AG04449 (cell line): ENCODE measurements around the gene VWA5B1.

ENCODE experiments used
- CTCF ChIA-PET: fragments of 350-600 bp; formaldehyde crosslinking; extraction: SDS; loops from one replicate; lab custom pipeline; 2021; ENCODE audit warnings: antibody characterized with exemption; lab: Yijun Ruan, JAX
- POLR2A ChIA-PET: fragments of 400-600, 350-600 bp; formaldehyde crosslinking; extraction: SDS; loops from one replicate; lab custom pipeline; 2020; ENCODE audit warnings: antibody characterized with exemption, inconsistent platforms; lab: Yijun Ruan, JAX
- DNase-seq: peaks from one replicate; pipeline ENCODE4 v3.0.0-alpha.2; 2010; ENCODE audit warnings: low read depth, low spot score
- H3K4me3 ChIP-seq: 2 replicates; pipeline ENCODE4 v1.5.1; 2011; ENCODE audit warnings: low read depth, mild to moderate bottlenecking, control low read depth, low read length
- TF ChIP-seq, protein P1 (sequence below): IDR thresholded peaks from one replicate; pipeline ENCODE4 v1.5.1; 2011; ENCODE audit warnings: mild to moderate bottlenecking, moderate library complexity, low read length, control low read depth, inconsistent platforms; ENCODE audit not compliant: insufficient read depth; ENCODE audit errors: missing control alignments

The VWA5B1 gene

DNA sequence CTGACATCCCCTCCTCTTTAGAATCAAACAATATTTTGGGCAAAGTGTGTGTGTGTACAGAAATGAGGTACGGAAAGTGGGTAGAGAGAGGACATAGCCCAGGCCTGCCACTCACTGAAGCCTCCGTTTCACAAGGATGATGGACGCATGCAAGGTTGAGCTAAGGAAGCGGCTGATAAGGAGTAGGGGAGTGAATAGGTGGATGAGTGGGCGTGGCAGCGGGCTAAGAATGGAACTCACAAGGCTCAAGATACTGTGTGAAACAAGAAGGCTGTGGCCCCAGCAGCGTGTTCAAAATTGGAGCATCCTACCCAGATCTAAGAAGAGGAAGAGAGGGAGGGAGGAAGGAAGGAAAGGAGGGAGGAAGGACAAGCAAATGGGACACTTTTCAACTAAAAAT, 37.5 kb downstream of the VWA5B1 start:
- ChIA-PET POLR2A (no interaction called here), CTCF (no interaction called here)
- no peak overlapping the region for H3K4me3 ChIP-seq
- TF ChIP-seq, protein P1, sequence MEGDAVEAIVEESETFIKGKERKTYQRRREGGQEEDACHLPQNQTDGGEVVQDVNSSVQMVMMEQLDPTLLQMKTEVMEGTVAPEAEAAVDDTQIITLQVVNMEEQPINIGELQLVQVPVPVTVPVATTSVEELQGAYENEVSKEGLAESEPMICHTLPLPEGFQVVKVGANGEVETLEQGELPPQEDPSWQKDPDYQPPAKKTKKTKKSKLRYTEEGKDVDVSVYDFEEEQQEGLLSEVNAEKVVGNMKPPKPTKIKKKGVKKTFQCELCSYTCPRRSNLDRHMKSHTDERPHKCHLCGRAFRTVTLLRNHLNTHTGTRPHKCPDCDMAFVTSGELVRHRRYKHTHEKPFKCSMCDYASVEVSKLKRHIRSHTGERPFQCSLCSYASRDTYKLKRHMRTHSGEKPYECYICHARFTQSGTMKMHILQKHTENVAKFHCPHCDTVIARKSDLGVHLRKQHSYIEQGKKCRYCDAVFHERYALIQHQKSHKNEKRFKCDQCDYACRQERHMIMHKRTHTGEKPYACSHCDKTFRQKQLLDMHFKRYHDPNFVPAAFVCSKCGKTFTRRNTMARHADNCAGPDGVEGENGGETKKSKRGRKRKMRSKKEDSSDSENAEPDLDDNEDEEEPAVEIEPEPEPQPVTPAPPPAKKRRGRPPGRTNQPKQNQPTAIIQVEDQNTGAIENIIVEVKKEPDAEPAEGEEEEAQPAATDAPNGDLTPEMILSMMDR: no peak
- DNase-seq: no peak

DNA sequence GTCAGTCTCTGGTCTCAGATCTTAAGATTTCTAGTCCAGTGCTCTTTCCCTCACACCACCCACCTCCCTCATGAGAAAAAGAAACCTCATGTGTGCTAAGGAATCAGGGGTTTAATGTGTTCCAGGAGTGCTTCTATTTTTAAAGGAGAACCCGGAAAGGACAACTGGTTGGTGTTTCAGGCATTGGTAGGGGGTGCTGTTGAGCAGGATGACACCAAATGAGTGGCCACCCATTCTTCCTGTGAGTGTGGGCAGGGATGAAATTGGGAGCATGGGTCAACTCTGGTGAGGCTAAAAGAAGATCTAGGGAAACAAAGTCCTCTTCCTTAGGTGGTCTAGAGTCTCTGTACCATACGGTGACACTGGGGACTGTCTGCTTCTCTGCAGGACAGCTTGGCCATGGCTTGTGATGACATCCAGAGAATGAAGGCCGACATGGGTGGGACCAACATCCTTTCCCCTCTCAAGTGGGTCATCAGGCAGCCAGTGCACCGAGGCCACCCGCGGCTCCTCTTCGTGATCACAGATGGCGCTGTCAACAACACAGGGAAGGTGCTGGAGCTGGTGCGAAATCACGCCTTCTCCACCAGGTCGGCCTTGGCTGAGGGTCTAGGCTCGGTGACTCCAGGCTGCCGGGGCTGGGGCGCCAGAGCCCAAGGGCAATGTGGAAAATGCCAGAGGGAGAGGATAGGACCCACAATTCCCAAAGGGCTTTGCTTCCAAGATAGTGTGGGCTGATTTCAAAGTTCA, 39.3 kb downstream of the VWA5B1 start:
- TF ChIP-seq, protein P1: no peak
- CTCF ChIA-PET: interaction anchor here (1.1 kb wide), 1 partner anchor 117 kb away, joined by 4 read pairs; no protein-coding TSS in a partner anchor
- POLR2A ChIA-PET: interaction anchor here (0.5 kb wide), 1 partner anchor 231 kb away, joined by 3 read pairs; no protein-coding TSS in a partner anchor
- no peak for DNase-seq
- no peak overlapping the region for H3K4me3 ChIP-seq

DNA sequence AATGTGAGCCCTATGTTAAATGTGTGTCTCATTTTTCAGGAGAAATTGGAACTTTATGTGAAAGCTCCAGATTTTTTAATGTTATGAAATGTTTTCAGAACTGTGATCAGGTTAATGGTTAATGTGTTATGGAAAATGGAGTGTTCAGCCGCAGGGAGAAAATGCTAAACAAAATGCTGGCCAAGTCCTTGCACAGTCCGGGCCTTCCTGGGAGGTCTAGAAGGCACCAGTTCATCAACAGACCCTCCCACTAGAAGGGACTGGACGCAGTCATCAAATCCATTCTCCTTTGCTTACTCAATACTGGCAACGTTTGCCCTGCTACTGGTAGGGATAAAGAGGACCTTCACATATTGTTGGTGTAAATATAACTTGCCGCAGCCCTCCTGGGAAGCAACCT, 43.4 kb downstream of the VWA5B1 start:
- TF ChIP-seq, protein P1: no peak
- ChIA-PET CTCF (no interaction called here), POLR2A (no interaction called here)

DNA sequence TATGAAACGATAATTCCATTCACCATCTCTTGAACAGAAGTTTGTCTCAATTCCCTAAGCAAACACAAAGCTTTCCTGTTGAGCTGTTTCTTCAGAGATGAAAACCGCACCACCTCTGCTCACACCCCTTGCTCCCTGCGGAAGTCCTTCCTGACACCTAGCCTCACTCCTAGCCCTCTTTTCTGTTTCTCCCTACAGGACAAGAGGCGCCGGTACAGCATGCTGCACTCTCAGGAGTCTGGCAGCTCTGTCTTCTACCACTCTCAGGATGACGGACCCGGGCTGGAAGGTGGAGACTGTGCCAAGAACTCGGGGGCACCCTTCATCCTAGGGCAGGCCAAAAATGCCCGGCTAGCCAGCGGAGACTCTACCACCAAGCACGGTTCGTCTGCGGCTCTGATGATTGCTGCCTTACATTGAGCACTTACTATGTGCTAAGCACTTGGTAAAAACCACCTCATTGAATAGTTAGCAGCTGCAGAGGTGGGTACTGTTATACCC, 45.5 kb downstream of the VWA5B1 start:
- ChIA-PET CTCF (interaction anchor here (1.3 to 2.1 kb wide), 3 partner anchors 13 to 123 kb away, joined by 3 to 6 read pairs (median 5); no protein-coding TSS in a partner anchor), POLR2A (no interaction called here)
- no peak for DNase-seq
- TF ChIP-seq, protein P1: no peak
- no peak overlapping the region for H3K4me3 ChIP-seq

More for the DNA sequence above, 43.4 kb downstream of the VWA5B1 start:
- no peak overlapping the region for H3K4me3 ChIP-seq
- DNase-seq: no peak

DNA sequence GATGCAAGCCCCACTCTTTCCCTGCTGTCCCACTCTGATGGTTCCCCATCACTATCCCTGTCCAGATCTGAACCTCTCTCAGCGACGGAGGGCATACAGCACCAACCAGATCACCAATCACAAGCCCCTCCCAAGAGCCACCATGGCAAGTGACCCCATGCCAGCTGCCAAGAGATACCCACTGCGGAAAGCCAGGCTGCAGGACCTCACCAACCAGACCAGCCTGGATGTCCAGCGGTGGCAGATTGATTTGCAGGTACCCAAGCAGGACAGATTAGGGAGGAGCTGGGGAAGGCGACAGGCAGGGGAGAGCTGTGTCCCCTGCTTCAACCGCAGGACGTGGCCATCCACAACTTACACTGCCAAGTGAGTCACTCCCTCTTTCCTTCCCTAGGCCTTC, 46.9 kb downstream of the VWA5B1 start:
- ChIA-PET CTCF (no interaction called here), POLR2A (no interaction called here)
- H3K4me3 ChIP-seq: no peak overlapping the region
- TF ChIP-seq, protein P1: no peak
- DNase-seq: no peak

DNA sequence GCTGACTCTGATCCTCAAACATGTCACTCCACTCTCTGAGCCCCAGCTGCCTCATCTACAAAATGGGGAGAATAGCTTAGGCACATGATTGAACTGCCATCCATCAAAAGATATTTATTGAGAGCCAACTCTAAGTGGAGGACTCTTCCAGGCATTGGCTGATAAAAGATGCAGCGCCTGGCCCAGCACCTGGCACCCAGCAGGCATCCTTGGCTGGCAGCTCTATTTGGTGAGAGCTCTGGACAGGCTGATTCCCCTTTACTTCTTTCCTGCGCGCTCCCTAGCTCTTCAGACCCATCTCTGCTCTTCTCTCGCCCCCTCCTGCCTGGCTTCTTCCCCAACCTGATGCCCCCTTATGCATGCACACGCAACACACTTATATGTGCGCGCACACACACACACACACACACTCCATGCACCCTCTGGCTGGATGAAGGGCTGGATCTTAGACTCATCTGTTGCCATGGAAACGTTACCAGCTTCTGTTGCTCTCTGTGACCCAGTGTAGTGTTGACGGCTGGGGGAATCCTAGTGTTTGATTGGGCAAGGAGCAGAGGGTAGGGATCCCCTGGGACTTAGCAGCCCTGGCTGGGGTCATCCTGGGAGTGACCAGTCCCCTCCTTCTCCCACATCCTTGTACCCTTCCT, 49.3 kb downstream of the VWA5B1 start:
- H3K4me3 ChIP-seq: no peak overlapping the region
- POLR2A ChIA-PET: no interaction called here
- DNase-seq: no peak
- TF ChIP-seq, protein P1: no peak
- CTCF ChIA-PET: no interaction called here
